ENCODE measurements around the gene TLL1. TPM values are rescaled to one million over a fixed set of nuclear protein-coding genes. Genes with fewer than 3 reads are reported as not detected.

TLL1 gene
- total and polyA plus RNA-seq, 2 donors (not counting 3 experiments of a cell fraction or from before 2014, with no cell fraction given) = 0.41 to 1.4 TPM

GRCh38 chr4:166008510-166008909 is 135.5 kb downstream of the TLL1 start:
- no peaks in the 10 kb centered on the region for H3K4me1 ChIP-seq (ENCODE audit: control insufficient read depth, extremely low read depth, insufficient read depth, low read length)
- H3K9me1 ChIP-seq (replicated peaks; ENCODE audit: control insufficient read depth, extremely low read depth, insufficient read depth, low read length) = no peaks in the 10 kb centered on the region
- no peaks in the 10 kb centered on the region for H4K20me1 ChIP-seq (replicated peaks; ENCODE audit: control insufficient read depth, extremely low read depth, insufficient read depth, low read length)
- FAIRE-seq = no peak
- no peaks in the 10 kb centered on the region for H3K27me3 ChIP-seq (ENCODE audit: control insufficient read depth in 2 of 2, insufficient read depth in 2 of 2, low read length in 2 of 2)
- intact Hi-C loops (cut with micrococcal nuclease) = no loop called here
- H3K79me2 ChIP-seq (ENCODE audit: control insufficient read depth, insufficient read depth, low read length) = no peaks in the 10 kb centered on the region
- H3K4me2 ChIP-seq (ENCODE audit: insufficient read depth, low read length) = no peak overlapping the region
- H2AFZ ChIP-seq (ENCODE audit: low read depth, low read length) = no peak overlapping the region
- ChIA-PET CTCF (no interaction called here), POLR2A (no interaction called here)
- dilution Hi-C loops (cut with MboI; ENCODE audit: extremely low pct_ligation_motif_present, low sequenced_read_pairs) = no loop called here
- H3K4me3 ChIP-seq (replicated peaks in 1 of 3; ENCODE audit: insufficient read depth in 1 of 3, low read depth in 1 of 3, low read length in 3 of 3) = no peak overlapping the region
- BruUV-seq (replicated peaks) = no TSS peak
- H3K9ac ChIP-seq (replicated peaks; ENCODE audit: extremely low read depth, insufficient read depth, low read length) = no peak overlapping the region
- no peak for DNase-seq (ENCODE audit: low read depth, low spot score)
- H3K36me3 ChIP-seq (ENCODE audit: control insufficient read depth in 2 of 2, extremely low read depth in 1 of 2, insufficient read depth in 2 of 2, low read length in 2 of 2) = no peaks in the 10 kb centered on the region
- H3K27ac ChIP-seq (ENCODE audit: insufficient read depth, low read depth, low read length) = no peak overlapping the region
- TF ChIP-seq MYC (IDR thresholded peaks at IDR 0.05; ENCODE audit: low read depth, low read length) = no peak
- no peak for TF ChIP-seq JUN (IDR thresholded peaks at IDR 0.05; ENCODE audit: borderline replicate concordance, insufficient read depth, insufficient read length, low read depth)
- no peak for TF ChIP-seq POLR2A (IDR thresholded peaks at IDR 0.05; ENCODE audit: low read depth, low read length)
- no peak for TF ChIP-seq POLR2AphosphoS5 (IDR thresholded peaks at IDR 0.05; ENCODE audit: insufficient read depth, low read depth, low read length)
- TF ChIP-seq CTCF (IDR thresholded peaks at IDR 0.05; ENCODE audit: extremely low read depth in 1 of 2, insufficient read depth in 1 of 2, low read depth in 1 of 2, low read length in 2 of 2) = no peak
- no peak for TF ChIP-seq MAX (IDR thresholded peaks at IDR 0.05; ENCODE audit: insufficient read depth, insufficient read length)
- TF ChIP-seq EZH2 (IDR thresholded peaks at IDR 0.05; ENCODE audit: borderline replicate concordance, low read depth, low read length, severe bottlenecking) = no peak
- TF ChIP-seq GATA2 (IDR thresholded peaks at IDR 0.05; ENCODE audit: insufficient read depth, insufficient read length, low read depth, low read length) = no peak
- TF ChIP-seq FOS (IDR thresholded peaks at IDR 0.05; ENCODE audit: borderline replicate concordance, insufficient read depth, low read length) = no peak
- no peaks in the 10 kb centered on the region for H3K9me3 ChIP-seq (replicated peaks; ENCODE audit: control insufficient read depth, insufficient read depth, low read length)

All from endothelial cell of umbilical vein (primary cell).